ENCODE results near the gene PLSCR1.

The PLSCR1 gene

DNA sequence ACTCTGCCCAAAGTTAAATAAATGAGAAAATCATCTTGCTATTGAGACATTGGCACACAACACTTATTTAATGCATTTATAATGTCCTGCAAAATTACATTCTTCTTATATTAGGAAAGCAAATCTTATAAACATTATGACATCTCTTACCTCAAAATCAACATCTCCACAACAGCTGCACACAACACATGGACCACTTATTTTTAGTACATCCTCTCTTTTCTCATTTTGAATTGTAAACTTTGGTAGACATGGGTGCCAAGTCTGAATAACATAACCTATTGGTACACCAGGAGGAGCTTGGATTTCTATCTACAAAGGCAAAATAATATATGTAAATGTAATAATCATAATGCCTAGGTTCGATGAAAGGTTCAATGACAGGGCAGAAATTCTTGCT lies 23.0 kb downstream of the PLSCR1 start:
- FAIRE-seq, result no peak
- TF ChIP-seq, protein P1, sequence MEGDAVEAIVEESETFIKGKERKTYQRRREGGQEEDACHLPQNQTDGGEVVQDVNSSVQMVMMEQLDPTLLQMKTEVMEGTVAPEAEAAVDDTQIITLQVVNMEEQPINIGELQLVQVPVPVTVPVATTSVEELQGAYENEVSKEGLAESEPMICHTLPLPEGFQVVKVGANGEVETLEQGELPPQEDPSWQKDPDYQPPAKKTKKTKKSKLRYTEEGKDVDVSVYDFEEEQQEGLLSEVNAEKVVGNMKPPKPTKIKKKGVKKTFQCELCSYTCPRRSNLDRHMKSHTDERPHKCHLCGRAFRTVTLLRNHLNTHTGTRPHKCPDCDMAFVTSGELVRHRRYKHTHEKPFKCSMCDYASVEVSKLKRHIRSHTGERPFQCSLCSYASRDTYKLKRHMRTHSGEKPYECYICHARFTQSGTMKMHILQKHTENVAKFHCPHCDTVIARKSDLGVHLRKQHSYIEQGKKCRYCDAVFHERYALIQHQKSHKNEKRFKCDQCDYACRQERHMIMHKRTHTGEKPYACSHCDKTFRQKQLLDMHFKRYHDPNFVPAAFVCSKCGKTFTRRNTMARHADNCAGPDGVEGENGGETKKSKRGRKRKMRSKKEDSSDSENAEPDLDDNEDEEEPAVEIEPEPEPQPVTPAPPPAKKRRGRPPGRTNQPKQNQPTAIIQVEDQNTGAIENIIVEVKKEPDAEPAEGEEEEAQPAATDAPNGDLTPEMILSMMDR (IDR thresholded peaks at IDR 0.05; ENCODE audit: insufficient read depth, missing control alignments), result no peak

DNA sequence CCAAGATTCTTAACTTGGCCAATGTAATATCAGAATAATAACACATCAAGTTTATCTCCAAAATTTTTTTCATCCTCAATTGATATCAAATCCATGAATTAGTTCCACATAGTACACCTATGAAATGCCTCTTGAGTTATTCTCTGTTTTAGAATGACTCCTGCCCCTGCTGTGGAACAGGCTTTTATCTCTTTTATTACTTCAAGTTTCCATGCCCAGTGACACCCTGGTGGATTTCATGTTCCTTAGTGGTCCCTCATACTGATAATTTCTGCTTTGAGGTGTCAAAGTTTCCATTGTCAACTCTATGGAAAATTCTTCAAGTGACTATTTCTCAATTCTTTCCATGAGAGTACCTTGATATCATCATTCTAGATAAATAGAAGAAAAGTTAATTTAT lies 24.6 kb downstream of the PLSCR1 start:
- FAIRE-seq (no peak), DNase-seq (ENCODE audit: insufficient read length, low spot score) (no peak)
- TF ChIP-seq, protein P1 (IDR thresholded peaks at IDR 0.05; ENCODE audit: insufficient read depth, missing control alignments), result no peak

More for the DNA sequence above, 23.0 kb downstream of the PLSCR1 start:
- DNase-seq (ENCODE audit: insufficient read length, low spot score), result no peak

DNA sequence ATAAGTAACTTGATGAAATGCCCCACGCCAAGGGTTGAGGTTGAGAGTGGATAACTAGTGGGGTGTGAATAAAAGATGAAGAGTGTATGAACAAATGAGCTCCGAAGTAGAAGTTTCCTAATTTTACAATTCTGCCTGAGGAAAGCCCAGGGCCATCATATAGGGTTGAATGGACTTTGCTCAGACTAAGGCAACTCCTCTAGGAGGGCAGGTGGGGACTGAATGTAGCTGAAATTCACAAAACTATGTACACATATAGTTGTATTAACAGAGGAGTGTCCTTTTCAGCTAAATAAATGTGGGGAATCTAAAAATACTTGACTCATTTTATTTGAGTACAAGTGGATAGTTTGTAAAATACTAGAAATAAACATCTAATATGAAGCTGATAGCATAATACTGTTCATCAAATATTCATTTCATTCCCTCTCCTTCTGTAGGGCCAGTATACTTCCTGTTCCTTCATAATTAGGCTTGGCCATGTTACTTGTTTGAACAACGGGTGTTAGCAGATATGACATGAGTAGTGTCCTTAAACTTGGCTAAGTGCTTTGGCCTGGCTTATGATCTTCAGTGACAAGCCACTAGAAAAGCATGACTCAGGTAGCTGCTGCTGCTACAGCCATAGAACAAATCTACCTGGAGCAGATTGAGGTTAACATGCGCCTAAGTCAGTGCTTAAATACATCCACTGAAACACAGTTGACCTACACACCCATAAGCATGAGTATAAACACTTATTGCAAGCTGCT lies 26.5 kb downstream of the PLSCR1 start:
- FAIRE-seq, result peak; percentile 6

DNA sequence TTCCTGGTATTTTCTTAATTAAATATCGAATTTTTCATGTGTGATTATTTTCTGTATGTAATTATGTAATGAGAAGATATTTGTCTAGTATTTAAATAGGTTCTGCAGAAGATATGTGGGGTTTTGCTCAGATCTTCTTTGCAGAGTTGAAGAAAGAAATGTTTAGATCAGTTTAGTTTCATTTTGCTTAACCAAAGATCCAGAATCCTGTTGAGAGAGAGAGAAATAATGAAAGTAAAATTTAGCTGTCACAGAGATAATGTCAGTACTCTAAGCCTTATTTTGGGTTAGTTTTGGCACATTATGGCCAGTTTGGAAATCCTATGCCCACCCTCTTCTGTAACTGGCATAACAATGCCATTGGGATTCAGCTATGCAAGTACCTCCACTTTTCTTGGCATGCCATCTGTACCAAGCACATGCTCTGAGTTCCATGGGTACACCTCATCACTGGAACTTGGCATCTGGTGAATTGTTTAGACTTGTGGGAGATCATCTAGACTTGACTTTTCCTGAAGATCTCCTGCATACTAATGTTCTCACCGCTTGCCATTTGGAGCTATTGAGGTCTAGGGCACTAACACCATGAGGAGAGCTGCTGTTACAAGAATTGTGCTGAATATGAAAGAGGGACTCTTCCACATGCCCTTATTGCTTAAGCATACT lies 30.9 kb downstream of the PLSCR1 start:
- DNase-seq (ENCODE audit: insufficient read length, low spot score) (no peak), FAIRE-seq (no peak)
- TF ChIP-seq, protein P1 (IDR thresholded peaks at IDR 0.05; ENCODE audit: insufficient read depth, missing control alignments), result no peak

More for the DNA sequence above, 26.5 kb downstream of the PLSCR1 start:
- TF ChIP-seq, protein P1 (IDR thresholded peaks at IDR 0.05; ENCODE audit: insufficient read depth, missing control alignments), result no peak
- no peak for DNase-seq (ENCODE audit: insufficient read length, low spot score)

DNA sequence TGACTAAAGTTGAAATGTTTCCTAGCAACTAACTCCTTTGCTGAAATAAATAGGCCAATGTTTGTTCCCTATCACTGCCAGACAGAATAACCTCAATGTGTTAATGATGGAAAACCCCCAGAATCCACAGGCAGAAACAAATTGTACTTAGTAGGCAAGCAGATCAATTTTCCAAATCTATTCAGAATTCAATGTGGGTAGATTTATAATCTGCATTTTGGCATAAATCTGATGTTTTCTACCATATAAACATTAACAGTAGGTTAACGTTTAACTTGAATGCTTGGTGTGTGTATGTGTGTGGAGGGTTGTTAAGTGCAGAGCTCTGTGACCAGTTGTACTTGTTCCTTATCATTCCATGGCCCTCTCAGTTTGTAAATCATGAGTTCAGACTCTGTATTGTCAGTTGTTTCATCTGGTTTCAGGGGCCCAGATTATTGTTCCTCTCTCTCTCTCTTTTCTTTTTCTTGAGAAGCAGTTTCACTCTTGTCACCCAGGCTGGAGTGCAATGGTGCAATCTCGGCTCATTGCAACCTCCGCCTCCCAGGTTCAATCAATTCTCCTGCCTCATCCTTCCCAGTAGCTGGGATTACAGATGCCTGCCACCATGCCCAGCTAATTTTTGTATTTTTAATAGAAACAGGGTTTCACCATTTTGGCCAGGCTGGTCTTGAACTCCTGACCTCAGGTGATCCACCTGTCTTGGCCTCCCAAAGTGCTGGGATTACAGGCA lies 32.8 kb downstream of the PLSCR1 start:
- DNase-seq (ENCODE audit: insufficient read length, low spot score) (no peak), FAIRE-seq (no peak)
- TF ChIP-seq, protein P1 (IDR thresholded peaks at IDR 0.05; ENCODE audit: insufficient read depth, missing control alignments), result no peak

DNA sequence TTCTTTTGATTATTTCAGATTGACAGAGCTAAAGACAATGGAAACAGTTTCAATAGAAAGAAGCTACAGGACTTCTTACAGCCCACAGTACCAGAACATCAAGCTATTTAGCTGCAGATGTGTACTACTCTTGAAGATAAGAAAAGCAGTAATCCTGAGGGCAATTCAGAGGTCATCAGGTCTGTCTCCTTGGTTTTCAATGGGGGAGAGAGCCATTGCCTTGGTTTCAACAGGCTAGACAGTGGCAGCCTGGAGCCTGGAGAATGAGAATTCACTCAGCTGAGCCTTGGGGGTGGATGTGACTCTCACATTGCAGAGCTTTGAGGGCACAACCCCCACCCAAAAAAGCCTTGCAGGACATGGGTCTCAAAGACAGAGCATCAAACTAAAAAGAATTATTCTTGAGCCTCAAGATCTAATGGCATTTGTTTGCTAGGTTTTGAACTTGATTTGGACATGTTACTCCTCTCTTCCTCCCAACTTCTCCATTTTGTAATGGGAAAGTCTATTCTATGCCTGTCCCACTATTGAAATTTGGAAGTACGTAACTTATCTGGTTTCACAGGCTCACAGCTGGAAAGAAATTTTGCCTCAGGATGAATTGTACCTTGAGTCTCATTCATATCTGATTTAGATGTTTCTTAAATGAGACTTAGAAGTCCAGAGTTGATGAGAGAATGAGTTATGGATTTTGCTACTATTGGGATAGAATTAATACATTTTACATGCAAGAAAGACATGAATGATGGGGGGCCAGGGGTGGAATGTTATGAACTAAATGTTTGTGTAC lies 36.9 kb downstream of the PLSCR1 start:
- FAIRE-seq, result no peak
- TF ChIP-seq, protein P1 (IDR thresholded peaks at IDR 0.05; ENCODE audit: insufficient read depth, missing control alignments), result no peak
- DNase-seq (ENCODE audit: insufficient read length, low spot score), result no peak

All from D721Med (cell line).